Trophoblast cell (in vitro differentiated cells and primary cell): Measurements from ENCODE around the gene CCDC187.

ENCODE experiments used
- DNase-seq, 2 donors: peaks; one replicate each; pipeline ENCODE4 v3.0.0-alpha.2; 2016
- H2AFZ ChIP-seq: 2 replicates; pipeline ENCODE4 v1.6.1; 2013; ENCODE audit warnings: low read length, moderate library complexity, mild to moderate bottlenecking; ENCODE audit not compliant: insufficient read depth, poor library complexity
- H2AK5ac ChIP-seq: 2 replicates; pipeline ENCODE4 v1.6.1; 2013; ENCODE audit warnings: mild to moderate bottlenecking, low read length
- H2BK120ac ChIP-seq: 2 replicates; pipeline ENCODE4 v1.6.1; 2013; ENCODE audit warnings: low read length, mild to moderate bottlenecking, moderate library complexity; ENCODE audit not compliant: insufficient read depth, poor library complexity
- H2BK12ac ChIP-seq: 2 replicates; pipeline ENCODE4 v1.6.1; 2013; ENCODE audit warnings: mild to moderate bottlenecking, low read length, moderate library complexity
- H2BK5ac ChIP-seq: 2 replicates; pipeline ENCODE4 v1.6.1; 2013; ENCODE audit warnings: low read length, low read depth, moderate library complexity, mild to moderate bottlenecking; ENCODE audit not compliant: poor library complexity
- H3K14ac ChIP-seq: 2 replicates; pipeline ENCODE4 v1.6.1; 2013; ENCODE audit warnings: mild to moderate bottlenecking, low read length
- H3K18ac ChIP-seq: 2 replicates; pipeline ENCODE4 v1.6.1; 2013; ENCODE audit warnings: mild to moderate bottlenecking, low read length
- H3K23ac ChIP-seq: 2 replicates; pipeline ENCODE4 v1.6.1; 2013; ENCODE audit warnings: low read length
- H3K27ac ChIP-seq: 2 replicates; pipeline ENCODE4 v1.5.1; 2013; ENCODE audit warnings: low read depth, mild to moderate bottlenecking, inconsistent platforms, low read length, moderate library complexity
- H3K27me3 ChIP-seq: 2 replicates; pipeline ENCODE4 v1.6.1; 2013; ENCODE audit warnings: inconsistent platforms, mild to moderate bottlenecking, low read length, moderate library complexity; ENCODE audit not compliant: insufficient read depth
- H3K36me3 ChIP-seq, 2 experiments: 1 replicate in 1 of 2; 2 replicates in 1 of 2; pipeline ENCODE4 v1.6.1; 2013; ENCODE audit warnings: low read length in 2 of 2, mild to moderate bottlenecking in 2 of 2, moderate library complexity in 1 of 2; ENCODE audit not compliant: insufficient read depth in 2 of 2, control insufficient read depth in 1 of 2
- H3K4ac ChIP-seq: 2 replicates; pipeline ENCODE4 v1.6.1; 2013; ENCODE audit warnings: low read depth, mild to moderate bottlenecking, low read length, moderate library complexity
- H3K4me1 ChIP-seq, 2 experiments: 1 replicate in 1 of 2; 2 replicates in 1 of 2; pipeline ENCODE4 v1.6.1; 2013; ENCODE audit warnings: low read length in 2 of 2, mild to moderate bottlenecking in 2 of 2, moderate library complexity in 1 of 2; ENCODE audit not compliant: insufficient read depth in 2 of 2, control insufficient read depth in 1 of 2
- H3K4me2 ChIP-seq: 2 replicates; pipeline ENCODE4 v1.6.1; 2013; ENCODE audit warnings: inconsistent platforms, mild to moderate bottlenecking, low read length, moderate library complexity
- H3K4me3 ChIP-seq: 2 replicates; pipeline ENCODE4 v1.5.1; 2013; ENCODE audit warnings: mild to moderate bottlenecking, low read depth, low read length, inconsistent platforms
- H3K79me1 ChIP-seq: one replicate; pipeline ENCODE4 v1.6.1; 2013; ENCODE audit warnings: low read length
- H3K79me2 ChIP-seq: 2 replicates; pipeline ENCODE4 v1.6.1; 2013; ENCODE audit warnings: low read length, mild to moderate bottlenecking; ENCODE audit not compliant: control insufficient read depth, insufficient read depth, poor library complexity
- H3K9ac ChIP-seq: 2 replicates; pipeline ENCODE4 v1.6.1; 2013; ENCODE audit warnings: mild to moderate bottlenecking, low read length
- H3K9me3 ChIP-seq: 2 replicates; pipeline ENCODE4 v1.6.1; 2013; ENCODE audit warnings: low read depth, mild to moderate bottlenecking, control low read depth, inconsistent platforms, low read length; ENCODE audit not compliant: insufficient read depth
- H4K12ac ChIP-seq: 2 replicates; pipeline ENCODE4 v1.6.1; 2013; ENCODE audit warnings: low read depth, mild to moderate bottlenecking, low read length, moderate library complexity
- H4K8ac ChIP-seq: 2 replicates; pipeline ENCODE4 v1.6.1; 2013; ENCODE audit warnings: low read depth, mild to moderate bottlenecking, low read length, moderate library complexity
- H4K91ac ChIP-seq: one replicate; pipeline ENCODE4 v1.6.1; 2013; ENCODE audit warnings: low read depth, mild to moderate bottlenecking, low read length, moderate library complexity
- WGBS: extraction: QIAGEN DNeasy Blood & Tissue Kit; methylation state at CpG from one replicate; pipeline ENCODE4 v1.1.7; 2013; ENCODE audit warnings: missing lambda C conversion rate; ENCODE audit not compliant: insufficient read length, insufficient coverage; ENCODE audit errors: extremely low coverage; 5-methylcytosine and 5-hydroxymethylcytosine counted together

Gene CCDC187

DNA sequence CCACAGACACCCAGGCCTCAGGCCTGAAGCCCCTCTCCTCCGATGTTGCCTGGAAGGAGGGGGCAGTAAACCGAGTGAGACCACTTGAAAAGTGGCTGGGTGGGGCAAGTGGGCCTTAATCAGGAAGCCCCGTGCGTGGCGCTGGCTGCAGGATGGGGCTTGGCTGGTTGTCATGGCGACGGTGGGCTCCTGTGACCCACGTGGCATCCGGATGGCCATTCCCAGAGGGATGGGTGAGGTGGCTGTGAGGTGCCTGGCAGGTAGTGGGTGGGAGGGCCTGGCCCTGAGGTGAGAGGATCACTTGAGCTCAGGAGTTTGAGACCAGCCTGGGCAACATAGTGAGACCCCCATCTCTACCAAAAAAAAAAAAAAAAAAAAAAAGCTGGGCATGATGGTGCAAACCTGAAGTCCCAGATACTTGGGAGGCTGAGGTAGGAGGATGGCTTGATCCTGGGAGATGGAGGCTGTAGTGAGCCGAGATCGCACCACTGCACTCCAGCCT is 28.6 kb upstream of the CCDC187 start:
- H3K79me1 ChIP-seq = peaks cover 5% of the 10 kb centered on the region
- no peaks in the 10 kb centered on the region for H3K27me3 ChIP-seq
- no peak overlapping the region for H3K4me2 ChIP-seq
- H2AFZ ChIP-seq = no peak overlapping the region
- no peak overlapping the region for H4K12ac ChIP-seq
- DNase-seq = no peak
- no peak overlapping the region for H2AK5ac ChIP-seq
- H3K18ac ChIP-seq = no peak overlapping the region
- peaks cover 23 to 36% of the 10 kb centered on the region in 2 experiments for H3K36me3 ChIP-seq
- H3K4ac ChIP-seq = no peak overlapping the region
- no peak overlapping the region for H3K9ac ChIP-seq
- peaks cover 4% of the 10 kb centered on the region for H3K79me2 ChIP-seq
- no peak overlapping the region for H4K8ac ChIP-seq
- H3K4me1 ChIP-seq = peaks cover 8 to 16% of the 10 kb centered on the region in 2 experiments
- H2BK5ac ChIP-seq = no peak overlapping the region
- H2BK12ac ChIP-seq = no peak overlapping the region
- no peak overlapping the region for H3K27ac ChIP-seq
- H4K91ac ChIP-seq = no peak overlapping the region
- H3K14ac ChIP-seq = no peak overlapping the region
- no peaks in the 10 kb centered on the region for H3K9me3 ChIP-seq
- no peak overlapping the region for H2BK120ac ChIP-seq
- no peak overlapping the region for H3K23ac ChIP-seq
- WGBS = no CpG with 5 or more reads among the region's 11 CpGs
- no peak overlapping the region for H3K4me3 ChIP-seq

- no peak overlapping the region for H2BK5ac ChIP-seq
- no peak overlapping the region for H3K14ac ChIP-seq
- H4K12ac ChIP-seq = no peak overlapping the region
- H2AK5ac ChIP-seq = no peak overlapping the region
- DNase-seq = peak in 1 of 2 donors; percentile 18
- H3K27me3 ChIP-seq = no peaks in the 10 kb centered on the region
- H3K9ac ChIP-seq = no peak overlapping the region
- H2BK12ac ChIP-seq = no peak overlapping the region
- H3K4ac ChIP-seq = no peak overlapping the region
- no peak overlapping the region for H3K4me3 ChIP-seq
- no peaks in the 10 kb centered on the region for H3K9me3 ChIP-seq
- no peak overlapping the region for H4K91ac ChIP-seq
- H3K79me1 ChIP-seq = peaks cover 9% of the 10 kb centered on the region
- no peak overlapping the region for H3K27ac ChIP-seq
- H2AFZ ChIP-seq = no peak overlapping the region
- H2BK120ac ChIP-seq = no peak overlapping the region
- H3K4me2 ChIP-seq = no peak overlapping the region
- WGBS = no CpG with 5 or more reads among the region's 46 CpGs
- H3K79me2 ChIP-seq = peaks cover 6% of the 10 kb centered on the region
- H3K18ac ChIP-seq = no peak overlapping the region
- H4K8ac ChIP-seq = no peak overlapping the region
- peaks cover 18 to 29% of the 10 kb centered on the region in 2 experiments for H3K36me3 ChIP-seq
- H3K23ac ChIP-seq = no peak overlapping the region
- peaks cover 11 to 18% of the 10 kb centered on the region in 2 experiments for H3K4me1 ChIP-seq
Measured at GRCh38 chr9:136331556-136332481, 27.9 kb upstream of the CCDC187 start.

- no peak overlapping the region for H3K4ac ChIP-seq
- no peak overlapping the region for H3K4me2 ChIP-seq
- no peak overlapping the region for H3K27ac ChIP-seq
- no peak for DNase-seq
- H4K12ac ChIP-seq = no peak overlapping the region
- peaks cover 19 to 26% of the 10 kb centered on the region in 2 experiments for H3K4me1 ChIP-seq
- peaks cover 7% of the 10 kb centered on the region for H3K79me2 ChIP-seq
- WGBS = no CpG with 5 or more reads among the region's 15 CpGs
- no peak overlapping the region for H4K91ac ChIP-seq
- H3K79me1 ChIP-seq = peaks cover 13% of the 10 kb centered on the region
- H3K23ac ChIP-seq = no peak overlapping the region
- no peak overlapping the region for H2BK12ac ChIP-seq
- H2BK5ac ChIP-seq = no peak overlapping the region
- H3K9ac ChIP-seq = no peak overlapping the region
- no peaks in the 10 kb centered on the region for H3K9me3 ChIP-seq
- H3K14ac ChIP-seq = no peak overlapping the region
- no peak overlapping the region for H2BK120ac ChIP-seq
- H3K4me3 ChIP-seq = no peak overlapping the region
- no peak overlapping the region for H3K18ac ChIP-seq
- no peaks in the 10 kb centered on the region for H3K27me3 ChIP-seq
- no peak overlapping the region for H4K8ac ChIP-seq
- H3K36me3 ChIP-seq = peaks cover 11 to 22% of the 10 kb centered on the region in 2 experiments
- no peak overlapping the region for H2AK5ac ChIP-seq
- H2AFZ ChIP-seq = no peak overlapping the region
Measured at GRCh38 chr9:136331030-136331429, 27.1 kb upstream of the CCDC187 start.

GRCh38 chr9:136330406-136330990 is 26.6 kb upstream of the CCDC187 start:
- H3K79me2 ChIP-seq = peaks cover 8% of the 10 kb centered on the region
- H3K27me3 ChIP-seq = no peaks in the 10 kb centered on the region
- peaks cover 15% of the 10 kb centered on the region for H3K79me1 ChIP-seq
- H4K12ac ChIP-seq = no peak overlapping the region
- H4K8ac ChIP-seq = no peak overlapping the region
- H3K9me3 ChIP-seq = no peaks in the 10 kb centered on the region
- no peak overlapping the region for H4K91ac ChIP-seq
- H2AK5ac ChIP-seq = no peak overlapping the region
- peaks cover 22 to 28% of the 10 kb centered on the region in 2 experiments for H3K4me1 ChIP-seq
- no peak overlapping the region for H3K9ac ChIP-seq
- no peak overlapping the region for H3K18ac ChIP-seq
- no peak overlapping the region for H3K23ac ChIP-seq
- no CpG with 5 or more reads among the region's 14 CpGs for WGBS
- no peak overlapping the region for H2BK120ac ChIP-seq
- no peak for DNase-seq
- H2BK12ac ChIP-seq = no peak overlapping the region
- peaks cover 6 to 16% of the 10 kb centered on the region in 2 experiments for H3K36me3 ChIP-seq
- H3K27ac ChIP-seq = no peak overlapping the region
- H3K4me2 ChIP-seq = no peak overlapping the region
- H2BK5ac ChIP-seq = no peak overlapping the region
- H3K14ac ChIP-seq = no peak overlapping the region
- no peak overlapping the region for H3K4me3 ChIP-seq
- H2AFZ ChIP-seq = no peak overlapping the region
- H3K4ac ChIP-seq = no peak overlapping the region
